GM12873 (cell line): ENCODE data around the gene AKAP8L.
A peak's percentile ranks its signal among the peaks of the same experiment; 100 is the strongest.

ENCODE experiments used
- CTCF ChIP-seq: IDR thresholded peaks from 2 replicates; pipeline ENCODE4 v1.5.1; 2012; ENCODE audit warnings: low read depth, mild to moderate bottlenecking, moderate library complexity, low read length, control low read depth; ENCODE audit not compliant: insufficient read depth; ENCODE audit errors: missing control alignments

Gene AKAP8L

DNA sequence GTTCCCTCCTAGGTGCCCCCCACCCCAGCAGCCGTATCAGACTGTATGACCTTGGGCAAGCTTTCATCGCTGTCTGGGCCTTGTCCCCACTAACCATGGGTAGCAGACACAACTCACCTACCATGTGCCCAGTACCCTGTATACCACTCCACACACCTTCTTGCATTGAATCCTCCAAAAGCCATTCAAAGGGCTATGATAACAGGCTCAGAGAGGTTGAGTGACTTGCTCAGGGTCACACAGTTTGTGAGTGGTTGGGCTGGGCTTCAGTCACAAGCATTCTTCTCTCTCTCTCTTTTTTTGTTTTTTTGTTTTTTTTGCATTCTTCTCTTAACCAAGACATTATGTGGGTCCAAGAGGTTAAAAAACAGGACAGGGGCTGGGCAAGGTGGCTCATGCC lies 42.9 kb upstream of the AKAP8L start:
- no peak for TF ChIP-seq CTCF

GRCh38 chr19:15457701-15458484 lies 39.1 kb upstream of the AKAP8L start:
- no peak for TF ChIP-seq CTCF

- TF ChIP-seq CTCF, result no peak
These were observed 38.3 kb upstream of the AKAP8L start for GRCh38 chr19:15456871-15457700.

- no peak for TF ChIP-seq CTCF
These were observed 37.7 kb upstream of the AKAP8L start for GRCh38 chr19:15456441-15456840.

DNA sequence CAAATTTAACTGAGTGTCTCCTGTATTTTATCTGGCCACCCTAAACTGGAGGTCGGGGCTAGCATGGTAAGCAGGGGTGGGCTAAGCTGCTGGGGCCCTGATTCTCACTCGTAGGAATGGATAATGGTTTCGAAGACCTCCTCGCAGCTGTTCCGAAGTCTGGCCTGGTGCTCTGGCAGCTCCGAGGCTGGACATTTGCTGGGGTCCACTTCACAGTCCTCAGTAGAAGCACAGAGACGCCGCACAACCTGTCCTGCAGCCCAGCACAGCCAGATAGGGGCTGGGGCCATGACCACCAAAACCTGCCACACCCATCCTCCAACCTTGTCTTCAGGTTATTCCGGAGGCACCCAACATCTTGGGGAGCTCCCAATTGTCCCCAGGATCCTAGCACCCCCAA lies 37.2 kb upstream of the AKAP8L start:
- no peak for TF ChIP-seq CTCF

- TF ChIP-seq CTCF, result peak; percentile 23
These were observed 35.4 kb upstream of the AKAP8L start for GRCh38 chr19:15453906-15454860.
